Right lobe of liver (tissue), 6 donors: ENCODE data around the gene SEPTIN3. TPM values are rescaled to one million over a fixed set of nuclear protein-coding genes. Genes with fewer than 3 reads are reported as not detected.

Experiments used
- ATAC-seq, 4 donors: fragments of 200-7000 bp; cut with Tn5 transposase; one replicate each; pipeline ENCODE4 v1.9.1; 2020; ENCODE audit warnings: mild to moderate bottlenecking in 4 of 4, moderate library complexity in 4 of 4
- DNase-seq, 3 donors: peaks; one replicate each; pipeline ENCODE4 v3.0.0-alpha.2; 2020
- H3K27ac ChIP-seq, 3 donors: fragments of 200-600 bp; one replicate each; pipeline ENCODE4 v1.8.0; 2022
- H3K27me3 ChIP-seq, 2 donors: fragments of 200-600 bp; one replicate each; pipeline ENCODE4 v1.8.0; 2022
- H3K36me3 ChIP-seq, 4 donors: fragments of 200-600 bp; sonication (generic) in 1 of 4; one replicate each; pipeline versions ENCODE4 v1.5.1 to v1.8.0; 2017 to 2022; ENCODE audit warnings: control low read depth in 1 of 4
- H3K4me1 ChIP-seq, 4 donors: fragments of 200-600 bp; sonication (generic) in 1 of 4; one replicate each; pipeline versions ENCODE4 v1.5.1 to v1.8.0; 2017 to 2022; ENCODE audit warnings: control low read depth in 1 of 4
- H3K4me3 ChIP-seq, 3 donors: fragments of 200-600 bp; one replicate each; pipeline ENCODE4 v1.8.0; 2022
- H3K9me3 ChIP-seq, 4 donors: fragments of 200-600 bp; sonication (generic) in 1 of 4; one replicate each; pipeline versions ENCODE4 v1.5.1 to v1.8.0; 2017 to 2022; ENCODE audit warnings: control low read depth in 1 of 4
- POLR2A ChIP-seq: fragments of 450-650 bp; IDR thresholded peaks from one replicate; pipeline ENCODE4 v1.6.1; 2017; ENCODE audit warnings: antibody characterized with exemption, mild to moderate bottlenecking
- WGBS: methylation state at CpG from one replicate; pipeline ENCODE4 v1.1.6; 2018; ENCODE audit warnings: low coverage, low lambda C conversion rate; ENCODE audit not compliant: insufficient coverage; ENCODE audit errors: missing lambda C conversion rate; 5-methylcytosine and 5-hydroxymethylcytosine counted together
- intact Hi-C, 2 donors: fragments of 100-400 bp; cut with DNase I; formaldehyde crosslinking; loops; one replicate each; pipeline versions ENCODE4 v1.11.2 to v1.14.1; 2022
- total RNA-seq, 6 experiments: library from RNA; depleted of rRNA in 2 of 6; stranded (reverse); fragments of >200 nt in 2 of 6; fragmentation: NEBNext Ultra II Directional in 3 of 6; extraction: Animal tissue kit (Norgen Biotek cat#: 25700) in 3 of 6; gene quantifications; one replicate each; pipeline versions ENCODE4 v1.1.0 to v1.2.4, GENCODE V29; 2016 to 2023
- TF ChIP-seq, protein P1 (sequence below), 4 donors: fragments of 200-600 bp in 3 of 4; fragments of 450-650 bp in 1 of 4; IDR thresholded peaks; one replicate each; pipeline versions ENCODE4 v1.5.1 to v1.8.0; 2016 to 2022; ENCODE audit warnings: antibody characterized with exemption in 4 of 4, mild to moderate bottlenecking in 2 of 4
- donor health status: DM: no; HTN: yes; CAD: no.
- donor health status: DM: no; HTN: no; CAD: no.
- donor health status: DM: no; HTN: no; CAD: no.
- donor health status: DM: no; HTN: yes; CAD: no.
- donor health status: DM: no; HTN: yes; CAD: no.

SEPTIN3 gene
- total RNA-seq, 6 experiments from 2014 or later = 0.06 to 0.16 (median 0.07) TPM; not detected in 3

- H3K27me3 ChIP-seq = no peaks in the 10 kb centered on the region
- no peaks in the 10 kb centered on the region for H3K36me3 ChIP-seq
- DNase-seq = no peak
- no peak overlapping the region for H3K27ac ChIP-seq
- intact Hi-C loops = no loop called here
- no CpG with 5 or more reads among the region's 2 CpGs for WGBS
- no peak for ATAC-seq
- TF ChIP-seq, protein P1, sequence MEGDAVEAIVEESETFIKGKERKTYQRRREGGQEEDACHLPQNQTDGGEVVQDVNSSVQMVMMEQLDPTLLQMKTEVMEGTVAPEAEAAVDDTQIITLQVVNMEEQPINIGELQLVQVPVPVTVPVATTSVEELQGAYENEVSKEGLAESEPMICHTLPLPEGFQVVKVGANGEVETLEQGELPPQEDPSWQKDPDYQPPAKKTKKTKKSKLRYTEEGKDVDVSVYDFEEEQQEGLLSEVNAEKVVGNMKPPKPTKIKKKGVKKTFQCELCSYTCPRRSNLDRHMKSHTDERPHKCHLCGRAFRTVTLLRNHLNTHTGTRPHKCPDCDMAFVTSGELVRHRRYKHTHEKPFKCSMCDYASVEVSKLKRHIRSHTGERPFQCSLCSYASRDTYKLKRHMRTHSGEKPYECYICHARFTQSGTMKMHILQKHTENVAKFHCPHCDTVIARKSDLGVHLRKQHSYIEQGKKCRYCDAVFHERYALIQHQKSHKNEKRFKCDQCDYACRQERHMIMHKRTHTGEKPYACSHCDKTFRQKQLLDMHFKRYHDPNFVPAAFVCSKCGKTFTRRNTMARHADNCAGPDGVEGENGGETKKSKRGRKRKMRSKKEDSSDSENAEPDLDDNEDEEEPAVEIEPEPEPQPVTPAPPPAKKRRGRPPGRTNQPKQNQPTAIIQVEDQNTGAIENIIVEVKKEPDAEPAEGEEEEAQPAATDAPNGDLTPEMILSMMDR (IDR thresholded peaks at IDR 0.05) = no peak
- TF ChIP-seq POLR2A = no peak
- peaks cover 0 to 3% (median 0%) of the 10 kb centered on the region in 4 donors for H3K4me1 ChIP-seq
- H3K4me3 ChIP-seq = no peak overlapping the region
- no peaks in the 10 kb centered on the region for H3K9me3 ChIP-seq
These were observed 16.5 kb upstream of the SEPTIN3 start for GRCh38 chr22:41952713-41953112.

DNA sequence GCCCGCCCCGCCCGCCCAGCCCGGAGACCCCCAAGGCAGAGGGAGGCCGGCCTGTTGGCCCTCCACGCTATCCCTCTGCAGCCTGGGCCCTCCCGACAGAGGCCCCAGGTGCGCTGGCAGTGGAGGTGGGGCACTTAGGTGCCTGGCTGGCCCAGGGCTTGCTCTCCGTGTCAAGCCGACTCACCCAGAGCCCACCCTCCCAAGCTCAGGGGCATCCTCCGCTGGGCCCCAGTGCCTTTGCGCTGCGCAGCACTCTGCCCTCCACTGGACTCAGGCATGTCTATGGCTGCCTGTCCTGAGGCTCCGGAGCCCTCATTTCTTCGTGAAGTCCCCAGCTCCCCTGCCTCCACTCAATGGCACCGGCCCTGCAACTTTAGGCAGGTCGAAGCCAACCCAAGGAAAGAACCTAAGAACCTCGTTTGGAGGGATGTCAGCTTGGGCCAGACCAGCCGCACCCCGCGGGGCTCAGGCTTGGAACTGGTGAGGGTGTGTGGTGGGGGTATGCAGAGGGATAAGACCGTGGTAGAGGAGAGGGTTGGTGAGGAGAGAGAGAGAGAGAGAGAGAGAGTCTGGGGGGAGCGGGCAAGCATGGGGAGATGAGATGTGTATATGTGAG lies 11.2 kb upstream of the SEPTIN3 start:
- no peak overlapping the region for H3K27ac ChIP-seq

DNA sequence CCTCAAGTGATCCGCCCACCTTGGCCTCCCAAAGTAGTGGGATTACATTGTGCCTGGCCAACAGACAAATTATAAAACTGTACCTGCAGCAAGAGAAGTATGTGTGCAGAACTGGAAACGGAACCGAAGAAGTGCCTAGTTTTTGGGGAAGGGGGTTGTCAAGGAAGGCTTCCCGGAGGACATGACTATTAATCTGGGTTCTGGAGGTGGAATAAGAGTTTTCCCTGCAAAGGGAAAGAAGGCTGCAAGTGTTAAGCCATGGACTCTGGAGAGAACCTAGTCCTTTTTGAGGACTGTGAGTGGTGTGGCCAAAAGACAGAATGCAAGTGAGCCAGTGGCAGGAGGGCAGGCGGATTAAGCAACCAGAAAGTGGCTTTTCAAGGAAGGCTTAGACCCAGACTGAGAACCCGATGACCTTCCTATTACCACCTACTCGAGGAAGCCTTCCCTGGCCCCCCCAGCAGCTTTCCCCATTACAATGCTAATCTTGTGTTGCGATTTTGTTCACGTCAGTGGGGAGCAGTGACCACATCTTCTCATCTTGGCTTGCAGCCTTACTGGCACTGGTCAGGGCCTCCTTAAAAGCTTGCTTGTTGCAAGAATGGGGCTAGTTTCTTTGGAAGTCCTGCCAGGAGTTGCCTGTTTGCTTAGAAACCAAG lies 5.7 kb upstream of the SEPTIN3 start:
- TF ChIP-seq POLR2A = no peak
- TF ChIP-seq, protein P1 (IDR thresholded peaks at IDR 0.05) = no peak
- Histone ChIP-seq H3K4me3 (no peak overlapping the region), H3K27me3 (no peaks in the 10 kb centered on the region), H3K36me3 (no peaks in the 10 kb centered on the region), H3K9me3 (no peaks in the 10 kb centered on the region), H3K4me1 (no peaks in the 10 kb centered on the region), H3K27ac (no peak overlapping the region)
- ATAC-seq (no peak), DNase-seq (no peak)
- intact Hi-C loops = loop anchor here in 1 of 2 donors (10.0 kb wide), 1 partner anchor 471 kb away; the partner anchor contains the start of gene NFAM1
- 73% methylated on average over 8 of the region's 9 CpGs for WGBS

More for the DNA sequence above, 11.2 kb upstream of the SEPTIN3 start:
- intact Hi-C loops = no loop called here
- DNase-seq (no peak), ATAC-seq (peak in 3 of 4 donors; percentile 19 to 41 (median 34))
- peak overlapping the region in 2 of 3 donors; percentile 10 to 19 for H3K4me3 ChIP-seq
- 68% methylated on average over 4 of the region's 23 CpGs for WGBS
- H3K9me3 ChIP-seq = no peaks in the 10 kb centered on the region
- no peaks in the 10 kb centered on the region for H3K27me3 ChIP-seq
- TF ChIP-seq POLR2A = no peak
- TF ChIP-seq, protein P1 (IDR thresholded peaks at IDR 0.05) = peak in 1 of 4 donors; percentile 17
- H3K36me3 ChIP-seq = no peaks in the 10 kb centered on the region
- peaks cover 0 to 5% (median 0%) of the 10 kb centered on the region in 4 donors for H3K4me1 ChIP-seq

GRCh38 chr22:41964112-41964491 lies 5.1 kb upstream of the SEPTIN3 start:
- ATAC-seq (no peak), DNase-seq (no peak)
- no peaks in the 10 kb centered on the region for H3K27me3 ChIP-seq
- H3K4me1 ChIP-seq = no peaks in the 10 kb centered on the region
- H3K36me3 ChIP-seq = no peaks in the 10 kb centered on the region
- TF ChIP-seq, protein P1 (IDR thresholded peaks at IDR 0.05) = no peak
- no peak for TF ChIP-seq POLR2A
- no peak overlapping the region for H3K27ac ChIP-seq
- WGBS = no CpG with 5 or more reads among the region's 5 CpGs
- H3K4me3 ChIP-seq = no peak overlapping the region
- intact Hi-C loops = loop anchor here in 1 of 2 donors (10.0 kb wide), 1 partner anchor 471 kb away; the partner anchor contains the start of gene NFAM1
- H3K9me3 ChIP-seq = no peaks in the 10 kb centered on the region
